Measurements from ENCODE around the gene PML.
"Not testable (repeated sequence)": the region's sequence is repeated elsewhere in the genome, so short reads cannot be mapped to it uniquely, and the experiment has no call there.

PML gene

DNA sequence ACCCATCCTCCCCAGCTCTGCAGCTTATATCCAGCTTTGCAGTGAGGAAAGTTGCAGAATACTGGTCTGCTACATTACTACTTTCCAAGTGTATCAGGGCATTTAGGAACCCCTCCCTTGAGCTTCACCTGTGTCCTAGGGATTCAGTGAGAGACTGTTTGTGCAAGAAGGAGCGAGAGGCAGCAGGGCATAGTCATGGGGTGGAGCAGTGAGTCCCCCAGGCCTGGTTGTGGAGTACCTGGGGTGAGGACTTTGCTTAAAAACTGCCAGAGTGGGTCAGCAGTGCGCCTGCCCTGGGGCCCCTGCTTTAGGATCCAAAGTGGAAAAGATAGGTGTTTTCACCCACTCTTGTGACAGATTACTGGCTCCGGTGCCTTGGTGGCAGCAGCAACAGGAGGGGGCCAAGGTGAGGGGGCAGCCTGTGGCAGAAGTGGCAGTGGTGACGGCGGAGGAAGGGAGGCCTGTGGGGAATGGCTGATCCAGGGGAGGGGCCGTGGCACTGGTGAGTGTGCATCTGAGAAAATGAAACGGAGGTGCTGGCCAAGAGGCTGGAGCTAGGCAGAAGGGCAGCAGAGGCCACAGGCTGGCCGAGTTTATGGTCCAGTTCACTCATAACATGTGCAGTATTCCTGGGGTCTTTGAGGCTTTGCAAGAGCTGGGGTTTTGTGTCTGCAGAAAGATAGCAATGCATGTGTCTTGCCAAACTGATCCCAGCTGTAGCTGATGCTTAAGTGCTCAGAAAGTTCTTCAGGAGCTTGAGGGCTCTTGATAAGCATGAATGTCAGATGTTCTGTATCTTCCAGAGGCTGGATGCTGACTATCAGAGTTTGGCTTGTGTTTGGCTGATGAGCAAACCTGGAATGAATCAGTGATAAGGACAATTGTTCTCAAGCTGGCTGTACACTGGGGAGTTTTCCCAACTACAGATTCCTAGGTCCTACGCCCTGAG, 44.5 kb downstream of the PML start:
- DNase-seq (ENCODE audit: low read depth in 2 of 2): no peak

DNA sequence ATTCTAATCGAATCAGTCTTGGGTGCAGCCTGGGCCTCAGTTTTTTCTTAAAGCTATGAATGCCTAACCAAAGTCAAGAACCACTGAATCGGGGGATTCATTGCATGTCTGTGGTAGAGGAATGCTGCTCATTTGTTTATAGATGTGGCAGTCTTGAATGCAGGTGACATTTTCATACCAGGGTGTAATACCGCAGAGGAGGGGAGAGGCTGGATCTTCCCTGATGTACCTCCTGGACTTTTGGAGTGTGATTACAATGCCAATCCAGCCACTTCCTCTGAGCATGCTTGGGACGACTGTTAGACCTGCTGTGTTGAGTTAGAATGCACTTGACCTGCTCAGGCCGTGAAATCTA, 45.1 kb downstream of the PML start:
- DNase-seq (ENCODE audit: low read depth in 2 of 2): no peak

- DNase-seq (ENCODE audit: low read depth in 2 of 2): no peak
These were observed 45.8 kb downstream of the PML start for GRCh38 chr15:74040109-74040850.

DNA sequence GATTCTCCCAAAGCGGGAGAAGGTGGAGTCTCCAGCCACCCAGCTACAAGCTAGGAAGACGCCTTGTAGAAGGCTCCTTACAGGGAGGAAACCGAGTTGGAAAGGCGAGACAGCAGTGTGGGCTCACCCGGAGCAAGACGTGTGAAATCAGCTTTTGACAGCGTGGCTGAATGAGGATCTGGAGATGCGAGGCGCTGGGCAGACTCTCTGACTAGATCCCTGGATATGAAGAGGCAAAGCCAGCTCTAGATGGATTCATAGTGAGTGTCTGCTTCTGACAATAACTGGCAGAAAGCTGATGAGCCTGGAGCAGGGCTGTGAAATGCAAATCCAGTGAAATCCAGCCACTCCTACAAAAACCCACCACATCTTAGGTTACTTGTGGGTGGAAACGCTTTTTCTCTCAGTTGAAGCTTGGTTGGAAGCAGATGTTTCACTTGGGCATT, 46.8 kb downstream of the PML start:
- DNase-seq (ENCODE audit: low read depth in 2 of 2): no peak

- DNase-seq (ENCODE audit: low read depth in 2 of 2): no peak
These were observed 47.4 kb downstream of the PML start for GRCh38 chr15:74041777-74042435.

DNA sequence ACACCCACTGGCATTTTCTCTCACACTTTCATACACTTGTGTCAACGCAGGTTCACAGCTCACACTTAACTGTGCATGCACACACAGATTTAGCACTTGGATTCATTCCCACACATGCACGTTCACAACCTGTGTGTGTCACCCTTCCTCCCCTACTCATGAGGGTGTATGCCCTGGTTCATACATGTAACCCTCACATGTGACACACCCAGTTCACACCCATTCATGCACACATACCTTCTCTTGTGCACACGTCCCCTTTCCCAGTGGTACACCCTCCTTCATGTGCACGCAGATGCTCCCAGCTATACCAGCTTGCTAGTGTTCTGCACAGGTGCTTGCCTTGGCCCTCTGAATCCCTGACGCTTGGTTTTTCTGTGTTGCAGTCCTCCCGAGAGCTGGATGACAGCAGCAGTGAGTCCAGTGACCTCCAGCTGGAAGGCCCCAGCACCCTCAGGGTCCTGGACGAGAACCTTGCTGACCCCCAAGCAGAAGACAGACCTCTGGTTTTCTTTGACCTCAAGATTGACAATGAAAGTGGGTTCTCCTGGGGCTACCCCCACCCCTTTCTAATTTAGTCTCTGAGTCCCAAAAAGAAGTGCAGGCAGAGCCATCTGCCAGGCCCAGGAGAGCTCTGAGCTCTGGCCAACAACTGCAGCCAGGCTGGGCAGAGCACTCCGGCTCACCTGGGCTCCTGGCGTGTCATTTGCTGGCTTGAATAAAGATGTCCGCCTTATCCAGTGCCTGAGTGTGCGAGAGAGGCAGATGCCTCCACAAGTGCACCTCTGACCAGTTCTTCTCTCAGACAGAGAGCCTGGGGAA, 48.3 kb downstream of the PML start:
- DNase-seq (ENCODE audit: low read depth in 2 of 2): no peak

DNA sequence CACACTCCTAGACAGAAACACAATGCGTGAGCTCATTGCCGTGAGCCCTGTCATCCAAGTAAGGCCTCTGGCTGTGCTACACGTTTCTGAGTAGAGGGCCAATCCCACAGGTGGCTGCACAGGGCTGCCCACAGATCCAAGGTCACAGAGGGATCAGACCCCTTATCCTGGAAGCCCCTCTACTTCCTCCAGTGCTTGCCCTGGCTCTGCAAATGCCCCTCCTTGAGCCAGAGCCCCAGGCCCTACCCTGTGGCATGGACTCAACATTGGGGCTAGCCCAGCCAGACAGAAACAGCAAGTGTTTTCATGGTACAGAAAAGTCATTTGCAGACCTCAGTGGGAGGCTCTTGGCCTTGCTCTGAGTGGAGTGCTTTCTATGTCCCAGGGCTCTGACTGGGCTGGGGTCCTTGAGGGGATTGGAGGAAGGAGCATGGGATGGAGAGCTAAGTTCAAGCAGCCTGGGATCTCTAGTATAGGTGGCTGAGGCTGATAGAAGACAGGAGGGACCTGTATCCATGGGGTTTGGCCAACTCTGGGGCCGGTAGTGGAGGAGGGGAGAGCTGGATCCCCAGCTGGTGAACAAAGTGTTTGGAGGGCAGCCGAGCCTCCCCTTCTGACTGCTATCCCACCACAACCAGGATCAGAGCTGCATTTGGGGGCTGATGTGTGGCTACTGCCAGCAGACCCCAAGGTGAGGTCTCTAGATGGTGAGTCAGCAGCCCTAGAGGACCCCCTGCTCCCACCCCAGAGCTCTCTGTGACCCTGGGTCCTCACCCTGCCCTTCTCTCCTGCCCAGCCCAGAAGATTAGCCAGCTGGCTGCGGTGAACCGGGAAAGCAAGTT, 49.1 kb downstream of the PML start:
- no peak for DNase-seq (ENCODE audit: low read depth in 2 of 2)

DNA sequence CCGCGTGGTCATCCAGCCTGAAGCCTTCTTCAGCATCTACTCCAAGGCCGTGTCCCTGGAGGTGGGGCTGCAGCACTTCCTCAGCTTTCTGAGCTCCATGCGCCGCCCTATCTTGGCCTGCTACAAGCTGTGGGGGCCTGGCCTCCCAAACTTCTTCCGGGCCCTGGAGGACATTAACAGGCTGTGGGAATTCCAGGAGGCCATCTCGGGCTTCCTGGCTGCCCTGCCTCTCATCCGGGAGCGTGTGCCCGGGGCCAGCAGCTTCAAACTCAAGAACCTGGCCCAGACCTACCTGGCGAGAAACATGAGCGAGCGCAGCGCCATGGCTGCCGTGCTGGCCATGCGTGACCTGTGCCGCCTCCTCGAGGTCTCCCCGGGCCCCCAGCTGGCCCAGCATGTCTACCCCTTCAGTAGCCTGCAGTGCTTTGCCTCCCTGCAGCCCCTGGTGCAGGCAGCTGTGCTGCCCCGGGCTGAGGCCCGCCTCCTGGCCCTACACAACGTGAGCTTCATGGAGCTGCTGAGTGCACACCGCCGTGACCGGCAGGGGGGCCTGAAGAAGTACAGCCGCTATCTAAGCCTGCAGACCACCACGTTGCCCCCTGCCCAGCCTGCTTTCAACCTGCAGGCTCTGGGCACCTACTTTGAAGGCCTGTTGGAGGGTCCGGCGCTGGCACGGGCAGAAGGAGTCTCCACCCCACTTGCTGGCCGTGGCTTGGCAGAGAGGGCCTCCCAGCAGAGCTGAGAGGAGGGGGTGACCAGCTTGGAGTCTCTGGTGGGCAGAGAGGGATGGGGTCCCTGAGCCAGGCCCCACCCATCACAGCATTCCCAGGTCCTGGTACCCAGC, 50.0 kb downstream of the PML start:
- no peak for DNase-seq (ENCODE audit: low read depth in 2 of 2)

DNA sequence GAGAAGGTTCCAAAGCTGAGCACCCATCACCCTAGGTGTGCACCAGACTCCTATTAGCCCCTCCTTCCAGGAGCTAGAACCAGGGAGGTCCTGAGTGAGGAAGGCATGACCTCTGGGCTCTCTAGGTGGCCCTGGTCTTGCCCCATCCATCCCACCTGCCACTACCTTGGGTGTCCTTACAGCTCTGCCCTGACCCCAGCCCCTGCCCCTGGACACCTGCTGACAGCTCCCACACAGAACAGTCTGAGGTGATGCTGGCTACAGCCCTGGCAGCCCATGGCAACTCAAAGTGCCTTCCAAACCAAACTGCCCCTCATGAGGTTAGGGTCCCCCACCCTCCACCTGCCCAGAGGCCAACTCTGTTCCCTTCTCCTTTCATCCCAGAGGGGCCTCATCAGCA, 50.7 kb downstream of the PML start:
- DNase-seq (ENCODE audit: low read depth in 2 of 2): no peak

DNA sequence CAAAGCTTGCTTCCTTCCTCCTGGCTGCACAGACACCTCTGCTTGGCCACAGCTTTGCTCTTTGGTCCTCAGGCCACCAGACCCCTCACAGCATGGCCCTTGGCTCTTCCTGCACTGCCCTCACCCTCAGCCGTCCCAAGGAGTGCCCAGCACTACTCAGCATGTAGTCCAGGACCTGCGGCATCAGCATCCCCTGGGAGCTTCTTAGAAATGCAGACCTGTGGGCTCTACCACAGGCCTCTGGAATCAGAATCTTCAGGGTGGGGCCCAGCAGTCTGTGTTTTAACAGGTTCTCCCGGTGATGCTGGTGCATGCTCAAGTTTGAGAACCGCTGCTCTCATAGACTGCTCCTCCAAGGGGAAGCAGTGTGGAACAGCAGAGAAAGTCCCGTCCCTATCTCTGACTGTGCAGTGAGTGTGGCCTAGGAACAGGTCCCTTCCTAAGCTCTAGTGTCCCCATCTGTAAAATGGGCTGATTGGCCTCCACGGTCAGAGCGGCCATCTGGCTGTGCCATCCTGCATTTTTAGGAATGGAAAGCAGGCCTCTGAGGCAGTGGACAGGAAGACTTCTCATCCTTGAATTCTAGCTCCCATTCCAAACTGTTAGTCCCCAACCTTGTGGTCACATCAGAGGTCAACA, 51.2 kb downstream of the PML start:
- DNase-seq (ENCODE audit: low read depth in 2 of 2): no peak

DNA sequence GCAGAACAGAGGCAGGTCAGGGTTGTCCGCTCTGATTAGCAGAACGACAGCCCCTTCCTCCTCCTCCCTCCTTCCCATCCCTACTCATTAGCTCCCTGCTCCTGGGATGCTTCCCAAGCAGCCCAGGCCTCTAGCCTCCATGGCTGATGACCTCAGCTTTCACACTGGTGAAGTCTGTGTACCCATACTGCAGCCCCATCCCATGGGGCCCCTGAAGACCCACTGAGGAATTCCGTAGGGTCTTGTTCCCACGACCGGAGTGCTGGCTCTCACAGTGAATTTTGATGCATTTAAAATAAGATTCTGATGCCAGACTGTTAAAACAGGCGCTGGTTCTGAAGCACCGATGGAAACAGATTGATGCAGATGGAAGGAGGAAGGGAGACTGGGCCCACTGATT, 51.8 kb downstream of the PML start:
- no peak for DNase-seq (ENCODE audit: low read depth in 2 of 2)

- DNase-seq (ENCODE audit: low read depth in 2 of 2): no peak
These were observed 55.6 kb downstream of the PML start for GRCh38 chr15:74050127-74050526.

DNA sequence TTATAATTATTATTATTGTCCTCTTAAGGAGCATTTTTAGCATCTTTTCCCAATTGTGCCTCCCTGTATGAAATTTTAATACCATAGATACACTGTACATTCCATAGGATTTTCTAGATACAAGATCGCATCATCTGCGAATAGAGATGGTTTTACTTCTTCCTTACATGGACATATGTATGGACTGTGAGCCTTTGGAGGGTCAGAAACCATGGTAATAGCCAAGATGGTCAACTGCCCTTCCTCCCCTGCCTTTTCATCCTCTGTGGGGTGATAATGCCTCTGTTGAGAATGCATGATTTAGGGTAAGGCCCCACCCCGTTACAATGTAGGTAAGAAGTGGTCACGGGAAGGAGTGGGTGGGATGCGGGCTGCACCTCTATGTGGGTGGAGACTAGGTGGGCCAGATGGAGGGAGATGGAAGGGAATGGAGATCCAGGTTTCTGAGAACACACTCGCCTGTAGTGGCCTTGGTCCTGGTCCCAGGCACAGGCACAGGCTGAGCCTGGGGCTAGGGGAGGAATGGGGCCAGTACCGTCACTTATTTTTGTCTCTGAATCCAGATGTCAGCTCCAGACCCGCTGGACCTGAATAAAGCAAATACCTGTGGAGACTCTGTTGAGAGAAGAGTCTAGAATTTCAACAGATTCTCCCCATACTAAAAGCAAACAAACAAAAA, 56.2 kb downstream of the PML start:
- DNase-seq (ENCODE audit: low read depth in 2 of 2): no peak

DNA sequence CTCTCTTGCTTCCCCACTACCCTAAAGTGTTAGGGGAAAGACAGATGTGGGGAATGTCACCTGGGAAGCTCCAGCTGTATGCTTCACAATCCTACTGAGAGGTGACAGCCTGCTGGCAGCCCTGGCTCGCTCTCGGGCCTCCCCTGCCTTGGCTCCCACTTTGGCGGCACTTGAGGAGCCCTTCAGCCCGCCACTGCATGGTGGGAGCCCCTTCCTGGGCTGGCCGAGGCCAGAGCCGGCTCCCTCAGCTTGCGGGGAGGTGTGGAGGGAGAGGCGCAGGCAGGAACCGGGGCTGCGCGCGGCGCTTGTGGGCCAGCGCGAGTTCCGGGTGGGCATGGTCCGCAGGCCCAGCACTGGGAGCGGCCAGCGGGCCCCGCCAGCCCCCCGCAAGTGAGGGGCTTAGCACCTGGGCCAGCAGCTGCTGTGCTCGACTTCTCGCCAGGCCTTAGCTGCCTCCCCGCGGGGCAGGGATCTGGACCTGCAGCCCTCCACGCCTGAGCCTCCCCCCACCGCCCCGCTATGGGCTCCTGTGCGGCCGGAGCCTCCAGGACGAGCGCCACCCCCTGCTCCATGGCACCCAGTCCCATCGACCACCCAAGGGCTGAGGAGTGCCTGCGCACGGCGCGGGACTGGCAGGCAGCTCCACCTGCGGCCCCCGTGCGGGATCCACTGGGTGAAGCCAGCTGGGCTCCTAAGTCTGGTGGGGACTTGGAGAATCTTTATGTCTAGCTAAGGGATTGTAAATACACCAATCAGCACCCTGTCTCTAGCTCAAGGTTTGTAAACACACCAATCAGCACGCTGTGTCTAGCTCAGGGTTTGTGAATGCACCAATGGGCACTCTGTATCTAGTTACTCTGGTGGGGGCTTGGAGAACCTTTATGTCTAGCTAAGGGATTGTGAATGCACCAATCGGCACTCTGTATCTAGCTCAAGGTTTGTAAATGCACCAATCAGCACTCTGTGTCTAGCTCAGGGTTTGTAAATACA, 58.0 kb downstream of the PML start:
- not testable (repeated sequence) for DNase-seq (ENCODE audit: low read depth in 2 of 2)

- no peak for DNase-seq (ENCODE audit: low read depth in 2 of 2)
These were observed 59.0 kb downstream of the PML start for GRCh38 chr15:74053517-74053916.

DNA sequence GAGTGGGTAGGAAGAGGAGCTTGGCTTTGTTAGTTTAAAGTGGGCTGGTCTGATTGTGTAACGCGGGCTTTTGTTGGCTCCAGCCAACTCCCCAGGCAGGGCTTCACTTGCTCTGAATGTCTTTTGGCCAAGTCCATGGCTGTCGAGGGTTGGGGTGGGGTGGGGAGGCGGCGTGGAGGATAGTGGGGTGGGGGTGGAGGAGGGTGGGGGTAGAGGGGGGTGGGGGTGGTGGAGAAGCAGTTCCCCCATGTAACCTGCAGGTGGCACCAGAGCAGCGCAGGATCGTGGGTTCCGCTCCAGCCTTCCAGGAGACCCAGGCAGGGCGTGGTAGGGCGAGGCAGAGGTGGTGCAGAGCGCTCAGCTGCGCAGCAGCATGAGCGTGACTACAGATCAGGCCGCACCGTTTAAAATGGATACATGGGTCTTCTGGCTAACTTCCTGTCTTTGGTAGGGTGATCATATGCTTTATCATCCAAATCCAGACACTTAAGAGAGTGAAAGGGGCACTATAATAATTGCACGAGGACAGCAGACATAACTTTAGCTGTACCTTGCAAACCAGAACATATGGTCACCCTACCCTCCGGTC, 59.5 kb downstream of the PML start:
- peak; percentile 23 to 33 for DNase-seq (ENCODE audit: low read depth in 2 of 2)

DNA sequence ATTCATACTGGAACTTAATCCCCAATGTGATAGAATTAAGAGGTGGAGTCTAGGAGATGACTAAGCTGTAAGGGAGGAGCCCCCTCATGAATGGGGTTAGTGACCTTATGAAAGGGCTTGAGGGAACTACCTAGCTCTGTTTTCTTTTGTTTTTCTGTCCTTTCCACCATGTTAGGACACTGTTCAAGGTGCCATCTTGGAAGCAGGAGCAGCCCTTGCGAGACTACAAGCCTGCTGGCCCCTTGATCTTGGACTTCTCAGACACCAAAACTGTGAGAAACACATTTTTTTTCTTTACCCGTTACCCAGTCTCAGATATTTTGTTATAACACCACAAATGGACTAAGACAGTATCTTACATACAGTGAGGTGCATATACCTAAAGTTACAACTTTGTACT, 61.3 kb downstream of the PML start:
- DNase-seq (ENCODE audit: low read depth in 2 of 2): no peak
